ENCODE data around the gene HRH4. TPM values are rescaled to one million over a fixed set of nuclear protein-coding genes. Genes with fewer than 3 reads are reported as not detected.

Gene HRH4
- total and polyA plus RNA-seq, 2 of the 13 experiments (the other 11 are each of a cell fraction or from before 2014, with no cell fraction given): not detected

DNA sequence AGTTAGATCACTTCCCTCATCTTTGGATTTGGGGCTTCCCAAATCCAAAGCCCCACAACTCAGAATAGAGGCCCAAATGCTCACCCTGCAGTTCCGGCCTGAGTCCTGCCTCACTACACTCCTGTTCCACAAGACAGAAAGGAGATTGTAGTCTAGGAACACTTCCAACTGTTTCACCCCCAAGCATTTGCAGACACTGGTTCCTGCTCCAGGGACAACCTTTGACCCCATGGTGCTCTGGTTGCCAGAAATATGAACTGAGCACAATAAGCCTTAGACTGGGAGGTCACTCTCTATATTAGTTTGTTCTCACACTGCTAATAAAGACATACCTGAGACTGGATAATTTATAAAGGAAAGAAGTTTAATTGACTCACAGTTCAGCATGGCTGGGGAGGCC is 49.0 kb downstream of the HRH4 start:
- no peaks in the 10 kb centered on the region for H3K36me3 ChIP-seq (replicated peaks in 1 of 2; ENCODE audit: control insufficient read depth in 1 of 2, insufficient read depth in 2 of 2, low read length in 2 of 2)
- H3K4me1 ChIP-seq (ENCODE audit: insufficient read depth, low read length): no peaks in the 10 kb centered on the region
- H4K20me1 ChIP-seq (ENCODE audit: insufficient read depth, low read length): no peaks in the 10 kb centered on the region
- ATAC-seq (no peak), DNase-seq (ENCODE audit: low spot score) (no peak), FAIRE-seq (no peak)
- ChIA-PET CTCF (ENCODE audit: low intra/inter-chr PET ratio, low total read pairs) (no interaction called here), POLR2A (no interaction called here)
- no TSS peak for BruUV-seq (replicated peaks)
- H3K9ac ChIP-seq (ENCODE audit: insufficient read depth, low read depth, low read length): no peak overlapping the region
- 0% methylated on average over 1 of the region's 1 CpG for WGBS (ENCODE audit: low lambda C conversion rate)
- TF ChIP-seq ZNF720 (CRISPR knock-in tag; IDR thresholded peaks at IDR 0.05) (no peak), POLR2AphosphoS5 (IDR thresholded peaks at IDR 0.05; ENCODE audit: low read depth, low read length) (no peak), HOXD1 (CRISPR knock-in tag; IDR thresholded peaks at IDR 0.05) (no peak), ZNF281 (CRISPR knock-in tag; IDR thresholded peaks at IDR 0.05; ENCODE audit: borderline replicate concordance) (no peak), ZNF780A (CRISPR knock-in tag; IDR thresholded peaks at IDR 0.05) (no peak), TCF7 (IDR thresholded peaks at IDR 0.05; ENCODE audit: low read depth) (no peak), XRCC5 (optimal IDR thresholded peaks at IDR 0.05; ENCODE audit: low read length) (no peak), MED13 (CRISPR knock-in tag; IDR thresholded peaks at IDR 0.05) (no peak), ATM (IDR thresholded peaks at IDR 0.05; ENCODE audit: borderline replicate concordance) (no peak)
- no peaks in the 10 kb centered on the region for H3K79me2 ChIP-seq (ENCODE audit: insufficient read depth, low read length)
- in situ Hi-C loops (cut with HindIII; ENCODE audit: extremely low pct_ligation_motif_present, low pct_unique_long_range_greater_than_20kb): no loop called here
- H2AFZ ChIP-seq (ENCODE audit: low read length): no peak overlapping the region
- no peaks in the 10 kb centered on the region for H3K9me3 ChIP-seq (ENCODE audit: low read length)
- 0 out of 5 replicates have a peak, but pooled peaks cover 0 to 4% of the 10 kb centered on the region in 2 experiments for H3K27me3 ChIP-seq (ENCODE audit: control insufficient read depth in 1 of 2, insufficient read depth in 2 of 2, low read length in 2 of 2)
- no peak overlapping the region for H3K4me3 ChIP-seq (replicated peaks in 1 of 3; ENCODE audit: insufficient read depth in 1 of 3, low read depth in 2 of 3, low read length in 3 of 3)
- H3K4me2 ChIP-seq (ENCODE audit: low read depth, low read length): no peak overlapping the region
- H3K27ac ChIP-seq (ENCODE audit: extremely low read length, insufficient read depth, low read length): no peak overlapping the region
- intact Hi-C loops (cut with micrococcal nuclease; ENCODE audit: unreplicated experiment): no loop called here
